ENCODE results near the gene ZNF462.
A peak's percentile ranks its signal among the peaks of the same experiment; 100 is the strongest.

Gene ZNF462

GRCh38 chr9:107025260-107026035, 162.5 kb downstream of the ZNF462 start:
- 0 out of 2 replicates have a peak, but pooled peaks cover 3% of the 10 kb centered on the region for H3F3A ChIP-seq (ENCODE audit: low read depth)
- H3K36me3 ChIP-seq (ENCODE audit: insufficient read depth, low read length), result no peaks in the 10 kb centered on the region
- H3K4me2 ChIP-seq (ENCODE audit: low read depth, low read length, poor library complexity, severe bottlenecking), result no peak overlapping the region
- no peak overlapping the region for H3K4me3 ChIP-seq (ENCODE audit: low read length, poor library complexity, severe bottlenecking)
- no peak overlapping the region for H3K9ac ChIP-seq (ENCODE audit: low read depth, low read length, poor library complexity, severe bottlenecking)
- H3K9me3 ChIP-seq (ENCODE audit: insufficient read depth, low read depth, low read length), result 0 out of 2 replicates have a peak, but pooled peaks cover 3% of the 10 kb centered on the region
- no peaks in the 10 kb centered on the region for H3K79me2 ChIP-seq (ENCODE audit: insufficient read depth, low read length)
- TF ChIP-seq, protein P1, sequence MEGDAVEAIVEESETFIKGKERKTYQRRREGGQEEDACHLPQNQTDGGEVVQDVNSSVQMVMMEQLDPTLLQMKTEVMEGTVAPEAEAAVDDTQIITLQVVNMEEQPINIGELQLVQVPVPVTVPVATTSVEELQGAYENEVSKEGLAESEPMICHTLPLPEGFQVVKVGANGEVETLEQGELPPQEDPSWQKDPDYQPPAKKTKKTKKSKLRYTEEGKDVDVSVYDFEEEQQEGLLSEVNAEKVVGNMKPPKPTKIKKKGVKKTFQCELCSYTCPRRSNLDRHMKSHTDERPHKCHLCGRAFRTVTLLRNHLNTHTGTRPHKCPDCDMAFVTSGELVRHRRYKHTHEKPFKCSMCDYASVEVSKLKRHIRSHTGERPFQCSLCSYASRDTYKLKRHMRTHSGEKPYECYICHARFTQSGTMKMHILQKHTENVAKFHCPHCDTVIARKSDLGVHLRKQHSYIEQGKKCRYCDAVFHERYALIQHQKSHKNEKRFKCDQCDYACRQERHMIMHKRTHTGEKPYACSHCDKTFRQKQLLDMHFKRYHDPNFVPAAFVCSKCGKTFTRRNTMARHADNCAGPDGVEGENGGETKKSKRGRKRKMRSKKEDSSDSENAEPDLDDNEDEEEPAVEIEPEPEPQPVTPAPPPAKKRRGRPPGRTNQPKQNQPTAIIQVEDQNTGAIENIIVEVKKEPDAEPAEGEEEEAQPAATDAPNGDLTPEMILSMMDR (conservative IDR thresholded peaks at IDR 0.05; ENCODE audit: low read length), result no peak
- no peak for TF ChIP-seq EZH2phosphoT487 (IDR thresholded peaks at IDR 0.05; ENCODE audit: borderline replicate concordance)
- H4K20me1 ChIP-seq (ENCODE audit: insufficient read depth, low read length, poor library complexity, severe bottlenecking), result no peaks in the 10 kb centered on the region
- H3K4me1 ChIP-seq (ENCODE audit: insufficient read depth, low read length, poor library complexity, severe bottlenecking), result peaks cover 25% of the 10 kb centered on the region
- no peak overlapping the region for H2AFZ ChIP-seq (ENCODE audit: low read length)
- no peaks in the 10 kb centered on the region for H3K27me3 ChIP-seq (ENCODE audit: insufficient read depth, low read length, poor library complexity, severe bottlenecking)
- no peaks in the 10 kb centered on the region for H3K9me2 ChIP-seq (replicated peaks; ENCODE audit: low read depth, low read length)

GRCh38 chr9:107029146-107029545, 166.2 kb downstream of the ZNF462 start:
- H3K9me2 ChIP-seq (replicated peaks; ENCODE audit: low read depth, low read length), result no peaks in the 10 kb centered on the region
- H3K4me2 ChIP-seq (ENCODE audit: low read depth, low read length, poor library complexity, severe bottlenecking), result no peak overlapping the region
- peaks cover 12% of the 10 kb centered on the region for H3K4me1 ChIP-seq (ENCODE audit: insufficient read depth, low read length, poor library complexity, severe bottlenecking)
- no peaks in the 10 kb centered on the region for H3K79me2 ChIP-seq (ENCODE audit: insufficient read depth, low read length)
- H3K9ac ChIP-seq (ENCODE audit: low read depth, low read length, poor library complexity, severe bottlenecking), result no peak overlapping the region
- no peak overlapping the region for H3K4me3 ChIP-seq (ENCODE audit: low read length, poor library complexity, severe bottlenecking)
- TF ChIP-seq, protein P1 (conservative IDR thresholded peaks at IDR 0.05; ENCODE audit: low read length), result no peak
- TF ChIP-seq EZH2phosphoT487 (IDR thresholded peaks at IDR 0.05; ENCODE audit: borderline replicate concordance), result no peak
- no peak overlapping the region for H2AFZ ChIP-seq (ENCODE audit: low read length)
- H3K9me3 ChIP-seq (ENCODE audit: insufficient read depth, low read depth, low read length), result 0 out of 2 replicates have a peak, but pooled peaks cover 3% of the 10 kb centered on the region
- H3F3A ChIP-seq (ENCODE audit: low read depth), result 0 out of 2 replicates have a peak, but pooled peaks cover 3% of the 10 kb centered on the region
- no peaks in the 10 kb centered on the region for H3K36me3 ChIP-seq (ENCODE audit: insufficient read depth, low read length)
- no peaks in the 10 kb centered on the region for H4K20me1 ChIP-seq (ENCODE audit: insufficient read depth, low read length, poor library complexity, severe bottlenecking)
- peaks cover 4% of the 10 kb centered on the region for H3K27me3 ChIP-seq (ENCODE audit: insufficient read depth, low read length, poor library complexity, severe bottlenecking)

GRCh38 chr9:107033966-107034365, 171.0 kb downstream of the ZNF462 start:
- Histone ChIP-seq H3K79me2 (ENCODE audit: insufficient read depth, low read length) (no peaks in the 10 kb centered on the region), H3K4me3 (ENCODE audit: low read length, poor library complexity, severe bottlenecking) (no peak overlapping the region), H3K9me3 (ENCODE audit: insufficient read depth, low read depth, low read length) (no peaks in the 10 kb centered on the region), H2AFZ (ENCODE audit: low read length) (no peak overlapping the region), H3F3A (ENCODE audit: low read depth) (no peaks in the 10 kb centered on the region), H3K27me3 (ENCODE audit: insufficient read depth, low read length, poor library complexity, severe bottlenecking) (peaks cover 17% of the 10 kb centered on the region), H4K20me1 (ENCODE audit: insufficient read depth, low read length, poor library complexity, severe bottlenecking) (no peaks in the 10 kb centered on the region), H3K36me3 (ENCODE audit: insufficient read depth, low read length) (no peaks in the 10 kb centered on the region), H3K4me1 (ENCODE audit: insufficient read depth, low read length, poor library complexity, severe bottlenecking) (peaks cover 6% of the 10 kb centered on the region), H3K9me2 (replicated peaks; ENCODE audit: low read depth, low read length) (no peaks in the 10 kb centered on the region), H3K9ac (ENCODE audit: low read depth, low read length, poor library complexity, severe bottlenecking) (no peak overlapping the region), H3K4me2 (ENCODE audit: low read depth, low read length, poor library complexity, severe bottlenecking) (peak overlapping the region; percentile 55)
- TF ChIP-seq, protein P1 (conservative IDR thresholded peaks at IDR 0.05; ENCODE audit: low read length), result no peak
- no peak for TF ChIP-seq EZH2phosphoT487 (IDR thresholded peaks at IDR 0.05; ENCODE audit: borderline replicate concordance)

All from Loucy (cell line).